Stimulated activated CD4-positive, alpha-beta T cell treated with anti-CD3 and anti-CD28 coated beads, Interleukin-15, amount 100 ng/mL, for 1 hour (primary cell): ENCODE results near the gene PITX1.

Experiments
- DNase-seq, 2 donors: peaks; one replicate each; pipeline ENCODE4 v3.0.0-alpha.2; 2020; ENCODE audit warnings: low read depth in 1 of 2, low spot score in 1 of 2

Gene PITX1

DNA sequence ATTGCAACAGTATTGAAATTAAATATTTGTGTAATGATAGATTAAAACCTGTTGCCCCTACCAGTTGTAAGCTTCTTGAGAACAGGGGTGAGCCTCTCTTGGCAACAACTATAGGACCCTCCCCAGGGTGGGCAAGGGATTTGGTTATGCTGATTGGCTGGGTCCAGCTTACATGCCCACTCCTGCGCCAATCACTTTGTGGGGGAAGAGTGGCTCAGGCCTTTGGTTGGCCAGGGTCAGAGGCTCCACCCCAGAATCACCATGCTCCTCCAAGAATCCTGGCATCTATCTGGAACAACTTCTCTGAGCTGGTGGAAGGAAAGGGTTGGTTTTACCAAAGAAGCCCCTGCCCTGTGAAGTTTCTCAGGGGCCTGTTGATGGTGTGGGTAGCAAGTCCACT lies 8.6 kb upstream of the PITX1 start:
- no peak for DNase-seq

- DNase-seq = no peak
Measured at GRCh38 chr5:135041726-135042125, 7.7 kb upstream of the PITX1 start.

DNA sequence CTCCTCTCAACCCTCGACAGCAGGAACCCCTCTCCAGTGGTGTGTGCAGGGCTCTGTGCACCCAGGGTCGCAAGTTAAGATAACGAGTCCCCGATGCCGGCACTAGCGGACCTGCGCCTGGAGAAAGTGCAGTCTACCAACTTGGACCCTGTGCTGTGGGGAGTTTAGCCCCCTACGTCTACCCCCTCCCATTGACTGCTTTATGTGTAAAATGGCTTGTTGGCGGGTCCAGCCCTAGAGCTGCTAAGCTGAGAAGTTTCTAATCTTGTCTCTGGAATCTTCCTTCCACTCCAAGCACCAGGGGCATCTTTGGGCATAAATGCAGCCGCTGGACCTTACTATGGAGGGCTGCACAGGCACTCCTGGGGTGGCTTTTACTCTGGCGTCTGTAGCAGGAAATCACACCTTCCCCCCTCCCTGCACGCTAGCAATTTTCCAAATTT lies 7.1 kb upstream of the PITX1 start:
- DNase-seq = no peak

DNA sequence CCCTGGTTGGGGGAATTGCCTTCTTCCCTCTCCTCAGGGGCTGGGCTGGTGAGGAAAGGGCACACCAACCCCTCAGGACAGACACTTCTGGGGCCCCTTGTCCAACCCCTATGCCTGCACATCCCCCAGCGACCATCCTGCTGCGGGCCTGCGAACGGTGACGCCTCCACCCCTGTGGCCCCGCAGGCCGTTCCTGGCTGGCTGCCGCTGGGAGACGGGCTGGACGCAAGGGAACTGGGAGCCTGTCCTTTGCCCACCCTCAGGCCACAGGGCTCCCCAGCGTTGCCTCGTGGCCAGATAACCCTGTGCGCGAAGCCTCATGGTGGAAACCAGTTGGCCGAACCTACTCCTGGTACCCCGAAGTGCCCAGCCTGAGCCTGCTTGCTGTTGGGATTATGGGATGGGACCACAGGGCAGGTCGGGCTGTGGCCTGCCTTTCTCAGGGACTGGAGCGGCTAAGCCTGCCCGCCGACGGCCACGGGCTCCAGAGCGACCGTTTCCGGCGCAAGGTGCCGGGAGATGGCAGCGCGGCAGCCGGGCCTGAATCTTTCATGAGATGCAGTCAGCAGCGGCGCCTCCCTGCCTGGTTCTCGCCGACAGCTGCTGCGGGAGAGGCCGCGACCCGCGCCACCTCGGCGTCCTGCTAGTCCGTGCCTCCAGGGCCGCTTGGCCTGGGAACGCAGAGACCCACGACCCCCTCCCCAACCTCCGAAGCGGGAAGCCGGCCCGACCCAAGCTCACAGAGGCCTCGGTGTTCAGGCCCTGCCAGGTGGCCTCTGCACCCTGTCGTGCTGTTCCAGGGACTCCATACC lies 6.5 kb upstream of the PITX1 start:
- no peak for DNase-seq

DNA sequence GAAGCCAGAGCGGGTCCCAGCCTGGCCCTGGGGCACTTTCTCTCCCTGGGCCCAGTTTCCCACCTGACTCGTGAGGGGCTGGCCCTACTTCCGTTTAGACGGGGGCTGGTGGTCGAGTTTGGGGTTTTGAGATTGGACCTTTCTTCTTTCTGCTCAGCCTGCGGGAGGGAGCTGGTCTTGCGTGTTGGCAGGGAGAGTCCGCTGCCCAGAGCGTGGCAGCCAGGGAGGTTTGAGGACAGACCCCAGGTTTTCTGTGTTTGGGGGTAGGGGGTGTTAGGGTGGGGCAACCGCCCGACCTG lies 6.0 kb upstream of the PITX1 start:
- DNase-seq = no peak

DNA sequence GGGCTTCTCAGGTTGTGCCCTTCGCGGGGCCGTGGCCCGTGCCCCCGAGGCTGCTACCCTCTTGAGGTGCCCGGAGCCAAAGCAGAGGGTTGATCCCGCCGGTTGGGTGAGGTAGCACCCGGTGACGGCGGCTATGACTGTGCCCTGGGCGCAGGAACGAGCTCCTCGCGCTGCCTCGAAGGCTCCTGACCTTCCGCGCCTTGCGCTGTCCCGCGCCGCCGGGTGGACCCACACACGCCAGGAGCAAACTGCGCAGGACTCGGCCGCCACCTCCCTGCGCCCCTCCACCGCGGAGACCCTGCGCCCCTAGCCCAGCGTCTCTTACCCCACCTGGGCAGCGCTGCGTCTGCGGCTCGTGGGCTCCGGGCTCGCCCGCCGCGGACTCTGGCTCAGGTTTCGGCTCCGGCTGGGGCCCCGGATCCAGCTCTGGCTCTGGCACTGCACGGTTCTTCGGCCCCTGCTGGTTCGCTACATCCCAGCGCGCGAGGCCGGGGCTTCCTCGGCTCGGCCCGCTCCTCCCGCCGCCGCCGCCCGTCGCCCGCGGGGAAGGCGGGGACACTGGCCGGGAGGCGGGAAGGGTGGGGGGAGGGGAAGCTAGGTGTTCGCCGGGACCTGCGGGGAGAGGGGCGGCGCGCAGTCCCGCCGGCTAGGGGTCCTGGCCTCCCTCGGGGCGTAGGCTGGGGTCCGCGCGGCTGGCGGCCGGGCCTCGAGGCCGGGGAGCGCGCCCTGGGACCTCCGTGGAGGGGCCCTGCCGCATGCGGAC lies 5.4 kb upstream of the PITX1 start:
- DNase-seq = no peak

- no peak for DNase-seq
Measured at GRCh38 chr5:135038813-135039270, 4.8 kb upstream of the PITX1 start.

DNA sequence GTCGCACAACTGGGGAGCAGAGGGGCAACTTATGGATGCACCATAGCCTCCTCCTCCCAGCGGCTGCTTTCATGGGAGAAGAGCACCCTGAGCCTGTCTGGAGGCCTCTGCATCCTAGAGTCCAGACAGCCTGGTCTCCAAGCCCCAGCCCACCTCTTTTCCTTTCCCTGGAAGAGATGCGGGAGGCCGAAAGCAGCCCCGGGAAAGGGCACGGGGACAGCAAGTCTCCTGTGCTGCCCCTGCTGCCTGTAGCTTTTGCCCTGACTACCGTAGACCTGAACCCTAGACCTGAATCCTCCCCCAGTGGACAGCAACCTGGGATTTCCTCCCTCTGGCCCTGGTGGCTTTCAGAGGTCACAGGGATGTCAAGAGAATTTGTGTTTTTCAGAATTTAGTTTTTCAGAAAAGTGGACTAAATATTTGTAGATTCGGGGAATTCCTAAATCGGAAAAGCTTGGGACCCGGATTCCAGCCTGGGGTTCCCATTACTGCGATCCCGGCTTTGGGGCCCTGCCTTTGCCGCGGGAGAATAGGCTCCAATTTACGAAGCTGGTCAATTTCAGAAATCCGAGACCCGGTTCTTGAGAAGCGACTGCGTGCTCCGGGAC lies 4.3 kb upstream of the PITX1 start:
- DNase-seq = no peak

DNA sequence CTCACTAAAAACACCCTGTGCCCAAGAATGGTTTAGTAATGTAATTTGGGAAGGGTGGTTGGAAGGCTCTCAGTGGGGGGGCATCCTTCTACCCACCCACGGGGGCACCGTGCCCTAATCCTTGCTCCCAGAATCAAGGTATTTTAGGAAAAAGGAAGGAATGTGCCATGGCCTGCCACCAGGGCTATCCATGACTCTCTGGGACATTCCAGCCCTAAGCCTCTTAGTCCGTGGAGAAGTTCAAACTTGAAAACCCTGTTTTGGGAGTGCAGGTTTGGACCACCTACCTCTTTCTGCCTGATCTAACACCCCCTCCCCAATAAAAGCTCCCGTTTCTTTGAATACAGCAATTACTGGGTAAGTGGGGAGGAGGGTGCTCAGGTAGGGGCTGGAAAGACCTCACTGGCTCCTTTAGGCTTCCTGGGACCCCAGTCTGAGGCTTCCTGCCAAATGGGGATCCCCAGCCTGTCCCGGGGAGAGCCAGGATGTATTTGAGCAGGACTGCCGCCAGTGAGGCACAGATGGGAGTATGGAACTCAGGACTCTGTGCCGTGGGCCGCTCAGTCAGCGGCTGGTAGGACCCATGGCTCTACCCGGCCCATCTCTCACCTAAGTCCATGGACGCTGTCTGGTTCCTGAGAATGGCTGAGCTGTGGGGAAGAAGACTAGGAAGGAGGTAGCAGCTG lies 3.6 kb upstream of the PITX1 start:
- no peak for DNase-seq

DNA sequence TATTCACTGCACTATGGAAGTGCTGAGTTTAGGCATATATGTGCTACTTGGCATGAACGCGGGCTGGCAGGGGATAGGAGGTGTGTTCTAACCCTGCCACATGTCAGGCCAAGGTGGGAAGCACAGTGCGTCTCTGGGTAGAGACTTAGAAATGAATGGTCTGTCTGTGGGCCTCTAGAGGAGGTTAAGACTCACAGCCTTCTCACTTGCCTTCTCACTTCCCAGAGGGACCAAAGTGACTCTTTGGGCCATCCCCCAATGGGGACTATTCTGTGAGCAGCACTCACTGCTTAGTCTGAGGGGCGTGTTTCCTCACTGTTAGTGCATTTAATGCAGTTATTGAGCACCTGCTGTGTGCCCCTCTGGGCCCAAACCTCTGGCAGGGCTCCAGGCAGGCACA lies 2.4 kb upstream of the PITX1 start:
- DNase-seq = no peak

DNA sequence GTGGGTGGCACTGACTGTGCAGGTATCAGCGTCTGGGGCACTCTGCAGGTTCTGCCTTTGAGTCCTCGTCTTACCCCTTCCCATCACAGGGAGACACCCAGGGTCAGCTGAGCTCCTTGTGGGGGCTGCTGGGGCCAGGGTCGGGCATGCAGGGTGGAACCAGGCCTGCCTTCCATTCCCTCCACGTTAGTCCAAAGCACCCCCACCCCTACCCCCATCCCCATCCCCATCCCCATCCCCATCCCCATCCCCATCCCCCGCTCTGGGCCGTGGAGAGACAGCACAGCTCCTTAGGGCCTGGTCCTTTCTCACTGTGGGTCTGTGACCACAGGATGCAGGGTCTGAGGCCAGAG lies 1.6 kb upstream of the PITX1 start:
- no peak for DNase-seq

DNA sequence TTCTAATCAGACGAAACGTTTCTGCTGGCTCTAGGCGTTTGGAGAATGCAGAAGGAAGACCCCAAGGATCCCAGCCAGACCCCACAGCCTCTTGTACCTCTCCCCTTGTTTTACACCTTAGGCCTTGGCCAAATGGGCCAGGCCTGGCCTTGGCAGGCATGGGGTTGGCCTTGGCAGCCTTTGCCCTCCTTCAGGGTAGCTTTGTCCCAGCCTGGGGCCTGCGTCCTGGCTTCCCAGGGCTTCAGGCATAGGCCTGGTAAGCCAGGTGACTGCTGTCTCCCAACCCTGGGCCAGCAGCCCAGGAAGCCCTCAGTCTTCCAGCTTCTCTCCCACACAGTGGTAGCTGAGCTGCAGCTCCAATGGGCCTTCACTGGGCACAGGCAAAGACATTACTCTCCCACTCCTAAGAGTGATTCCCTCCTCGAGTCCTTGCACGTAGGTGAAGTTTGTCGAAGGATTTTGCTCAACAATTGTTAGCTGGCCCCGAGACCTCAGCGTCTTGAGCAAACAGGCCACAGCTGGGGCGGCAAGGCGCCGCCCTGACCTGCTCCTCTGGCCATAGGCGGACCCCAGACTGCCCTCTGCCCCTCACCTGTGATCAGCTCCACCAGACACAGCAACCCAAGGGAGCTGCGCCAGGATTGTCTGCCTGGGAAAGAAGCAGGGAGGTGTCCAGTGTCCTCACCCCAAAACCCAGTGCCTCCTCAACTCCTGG lies 1.1 kb upstream of the PITX1 start:
- DNase-seq = no peak

- DNase-seq = peak in 1 of 2 donors; percentile 29
Measured at GRCh38 chr5:135034236-135034962, 371 bp upstream of the PITX1 start.

DNA sequence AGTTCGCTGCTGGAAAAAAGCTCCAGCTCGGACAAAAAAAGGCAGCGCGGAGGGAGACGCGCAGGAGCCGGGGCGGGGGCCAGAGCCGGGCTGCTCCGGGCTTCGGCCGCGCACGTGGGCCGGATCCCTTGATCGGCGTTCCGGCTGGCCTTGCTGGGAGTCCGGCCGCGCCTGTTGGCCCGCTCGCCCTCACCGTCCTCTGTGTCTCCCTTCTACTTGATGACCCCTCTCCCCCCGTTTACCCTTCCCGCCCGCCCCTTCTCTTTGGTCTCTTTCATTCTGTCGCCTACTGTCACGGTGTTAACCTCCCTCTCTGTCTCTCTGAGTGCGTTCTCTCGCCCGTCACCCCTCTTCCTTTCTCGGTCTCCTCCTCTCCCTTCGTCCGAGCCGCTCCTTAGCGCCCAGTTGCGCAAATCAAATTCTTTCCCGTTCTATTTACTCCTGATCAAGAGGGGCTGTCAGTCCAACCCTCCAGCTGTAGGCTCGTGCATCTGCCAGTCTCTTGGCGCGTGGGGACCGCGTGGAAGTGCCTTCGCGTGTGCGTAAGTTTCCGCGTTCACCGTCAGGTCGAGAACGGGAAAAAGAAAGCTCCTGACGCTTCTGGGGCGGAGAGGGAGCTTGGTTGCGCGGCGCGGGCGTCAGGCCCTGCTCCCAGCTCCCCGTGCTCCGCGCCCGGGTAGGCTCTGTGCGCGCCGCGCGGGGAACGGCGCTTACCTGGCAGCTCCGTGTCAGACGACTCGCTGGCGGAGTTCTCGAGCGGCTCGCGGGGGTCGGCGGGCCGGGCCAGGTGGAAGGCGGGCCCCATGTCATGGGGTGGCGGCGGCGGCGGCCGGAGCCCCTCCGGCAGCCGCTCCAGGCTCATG lies 798 bp downstream of the PITX1 start:
- no peak for DNase-seq

- DNase-seq = no peak
Measured at GRCh38 chr5:135032695-135032998, 1.4 kb downstream of the PITX1 start.

DNA sequence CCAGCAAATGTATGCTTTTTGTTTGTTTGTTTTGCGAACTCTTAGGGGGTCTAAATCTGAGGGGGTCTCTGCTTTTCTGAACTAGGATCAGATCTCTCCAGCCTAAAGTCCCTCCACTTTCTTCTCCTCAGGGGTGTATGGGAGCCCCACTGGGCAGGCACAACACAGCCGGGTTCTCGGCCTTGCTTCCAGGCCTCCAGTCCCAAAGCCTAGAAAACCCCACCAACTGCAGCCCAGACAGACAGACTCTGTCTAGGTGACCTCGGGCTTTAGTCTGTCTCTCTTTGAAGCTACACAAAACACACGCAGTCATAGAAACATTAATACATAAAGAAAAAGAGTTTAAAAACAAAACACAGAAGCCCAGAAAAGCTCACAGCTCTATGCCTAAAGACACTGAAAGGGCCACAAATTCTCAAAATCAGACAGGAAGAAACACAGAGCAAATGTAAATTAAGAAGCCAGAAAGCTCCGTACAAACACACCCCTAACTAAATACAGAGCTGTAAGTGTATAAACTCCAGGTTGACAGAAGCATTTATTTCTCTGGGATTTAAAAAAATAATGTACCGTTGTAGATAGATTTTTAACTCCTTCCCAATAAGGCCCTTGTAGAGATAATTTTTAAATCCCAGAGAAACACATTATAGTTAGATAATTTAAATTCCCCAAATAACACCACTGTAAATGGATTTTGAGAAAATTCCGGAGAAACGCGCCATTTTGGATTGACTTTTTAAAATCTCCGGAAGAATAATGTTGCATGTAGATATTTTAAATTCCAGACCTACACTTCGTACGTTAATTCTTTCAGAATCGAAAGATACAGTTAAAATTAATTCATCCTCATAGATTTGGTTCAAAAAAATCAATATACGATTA lies 2.0 kb downstream of the PITX1 start:
- no peak for DNase-seq

DNA sequence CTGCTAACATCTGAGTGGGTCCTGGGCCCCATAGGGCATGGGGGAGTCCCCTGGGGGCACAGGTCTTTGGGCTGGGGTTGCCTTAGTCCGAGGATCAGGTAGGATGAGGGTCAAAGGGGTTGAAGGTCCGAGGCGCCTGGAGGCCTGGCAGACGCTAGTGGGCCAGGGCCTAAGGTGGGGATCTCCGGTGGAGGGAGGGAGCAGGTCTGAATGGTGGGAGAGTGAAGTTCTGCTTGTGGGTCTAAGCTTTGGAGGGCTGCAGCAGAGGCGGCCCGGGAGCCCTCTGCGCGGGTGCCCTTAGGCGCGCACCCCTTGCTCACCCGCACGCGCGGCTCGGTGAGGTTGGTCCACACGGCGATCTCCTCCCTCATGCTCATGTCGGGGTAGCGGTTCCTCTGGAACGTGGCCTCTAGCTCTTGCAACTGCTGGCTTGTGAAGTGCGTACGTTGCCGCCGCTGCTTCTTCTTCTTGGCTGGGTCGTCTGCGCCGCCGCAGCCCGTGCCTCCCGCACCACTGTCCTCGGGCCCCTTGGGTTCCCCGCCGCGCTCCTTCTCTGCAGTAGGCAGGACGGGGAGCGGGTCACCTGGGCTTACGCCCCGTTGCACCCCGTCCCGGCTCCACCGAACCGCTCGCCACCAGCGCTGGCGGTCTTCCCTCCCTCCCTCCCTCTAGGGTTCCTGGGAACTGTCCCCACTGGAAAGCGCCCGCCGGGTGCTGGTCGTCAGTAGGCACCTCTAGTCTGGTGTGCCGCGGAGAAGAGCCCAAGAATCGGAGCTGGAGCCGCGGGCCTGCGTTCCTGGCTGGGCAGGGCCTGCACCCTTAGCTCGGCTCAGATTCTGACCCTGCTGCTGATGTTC lies 2.8 kb downstream of the PITX1 start:
- no peak for DNase-seq
